HG02571 (cell line): ENCODE results near the gene TBC1D8B.

Source experiments
- ATAC-seq: cut with Tn5 transposase; IDR thresholded peaks from one replicate; pipeline ENCODE4 v1.9.1; 2021; ENCODE audit warnings: mild to moderate bottlenecking, moderate library complexity; ENCODE audit not compliant: unreplicated experiment

The TBC1D8B gene

DNA sequence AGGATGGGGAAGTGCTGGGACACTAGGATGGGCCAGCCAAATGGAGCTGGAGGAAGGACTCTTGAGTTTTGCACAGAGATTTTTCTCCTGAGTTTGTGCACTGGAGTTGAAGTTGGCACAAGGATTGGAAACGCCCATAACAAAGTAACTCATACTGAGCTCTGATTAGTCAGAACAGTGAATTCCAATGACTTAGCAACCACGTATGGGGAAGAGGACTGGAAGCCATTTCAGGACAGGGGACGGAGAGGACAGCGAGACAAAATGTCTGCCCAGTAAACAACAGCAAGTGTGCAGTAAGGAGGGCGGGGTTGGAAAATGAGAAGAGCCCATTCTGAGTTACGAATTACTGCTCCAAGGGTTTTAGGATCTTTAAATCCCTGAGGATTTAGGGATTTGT lies 94.8 kb downstream of the TBC1D8B start:
- no peak for ATAC-seq

DNA sequence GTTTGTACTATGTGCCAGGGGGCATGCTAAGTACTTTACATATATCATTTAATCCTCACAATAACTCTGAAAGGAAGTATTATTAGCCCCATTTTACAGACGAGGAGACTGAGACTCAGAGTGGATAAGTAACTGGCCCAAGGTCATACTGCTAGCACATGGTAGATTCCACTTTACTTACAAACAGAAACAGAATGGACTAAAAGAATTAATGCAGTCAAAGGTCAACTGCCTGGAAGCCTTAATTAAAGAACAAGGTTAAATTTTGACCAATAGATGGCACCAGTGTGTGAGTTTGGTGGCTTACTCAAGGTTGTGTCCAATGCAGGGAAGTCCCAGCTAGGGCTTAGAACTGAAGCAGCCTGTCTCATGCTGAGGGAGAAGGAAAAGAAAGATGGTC lies 96.0 kb downstream of the TBC1D8B start:
- peak; percentile 62 for ATAC-seq

DNA sequence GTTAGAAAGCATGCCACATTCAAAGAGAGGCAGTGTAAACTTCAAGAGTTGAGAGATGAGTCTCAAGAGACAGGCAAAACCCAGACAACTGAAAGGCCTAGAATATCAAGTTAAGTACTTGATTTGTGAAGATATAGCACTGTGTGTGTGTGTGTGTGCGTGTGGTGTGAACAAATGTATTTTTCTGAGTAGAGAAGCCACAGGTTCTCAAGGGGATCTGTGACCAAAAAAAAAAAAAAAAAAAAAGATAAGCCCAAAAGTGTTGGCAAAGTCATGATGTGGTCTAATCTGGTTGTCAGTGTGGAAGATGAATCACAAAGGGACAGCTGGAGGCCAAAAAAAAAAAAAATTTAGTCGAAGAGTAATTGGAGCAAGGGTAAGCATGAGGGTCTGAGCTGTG lies 96.8 kb downstream of the TBC1D8B start:
- no peak for ATAC-seq

DNA sequence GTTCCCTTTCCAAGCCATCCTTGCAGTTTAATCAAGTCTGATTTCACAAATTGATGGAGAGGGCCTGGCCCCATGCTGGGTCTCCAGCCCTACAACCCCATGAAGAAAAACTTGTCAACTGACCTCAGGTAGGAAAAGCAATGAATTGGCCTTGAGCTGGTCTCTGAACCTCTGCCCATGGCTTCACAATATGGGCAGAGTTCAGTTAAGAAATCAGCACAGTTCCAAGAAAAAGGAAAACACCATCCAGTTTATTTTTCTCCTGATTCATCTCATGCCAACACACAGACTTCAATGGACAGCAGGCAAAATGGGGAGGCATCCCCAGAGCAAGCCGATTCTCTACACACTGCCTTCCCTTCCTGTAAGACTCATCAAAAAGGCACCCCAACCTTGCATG lies 97.4 kb downstream of the TBC1D8B start:
- no peak for ATAC-seq

DNA sequence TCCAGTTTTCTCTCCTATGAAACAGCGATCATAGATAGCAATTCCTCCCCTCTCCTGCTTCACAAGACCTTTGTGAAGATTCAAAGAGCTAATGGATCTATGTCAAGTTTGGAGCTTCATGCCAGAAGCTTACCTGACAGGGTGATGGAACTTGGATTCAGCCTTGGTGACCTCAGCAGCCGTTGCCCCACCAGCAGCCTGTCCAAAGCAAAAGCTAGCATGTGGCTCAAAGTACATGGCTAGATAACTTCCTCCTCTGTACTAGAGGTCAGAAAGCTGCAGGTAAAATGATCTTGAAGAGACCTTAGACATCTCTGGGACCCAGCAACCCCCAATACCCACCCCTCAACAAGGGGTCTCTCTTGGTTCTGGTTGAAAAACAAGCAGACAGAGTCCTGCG lies 98.9 kb downstream of the TBC1D8B start:
- no peak for ATAC-seq

DNA sequence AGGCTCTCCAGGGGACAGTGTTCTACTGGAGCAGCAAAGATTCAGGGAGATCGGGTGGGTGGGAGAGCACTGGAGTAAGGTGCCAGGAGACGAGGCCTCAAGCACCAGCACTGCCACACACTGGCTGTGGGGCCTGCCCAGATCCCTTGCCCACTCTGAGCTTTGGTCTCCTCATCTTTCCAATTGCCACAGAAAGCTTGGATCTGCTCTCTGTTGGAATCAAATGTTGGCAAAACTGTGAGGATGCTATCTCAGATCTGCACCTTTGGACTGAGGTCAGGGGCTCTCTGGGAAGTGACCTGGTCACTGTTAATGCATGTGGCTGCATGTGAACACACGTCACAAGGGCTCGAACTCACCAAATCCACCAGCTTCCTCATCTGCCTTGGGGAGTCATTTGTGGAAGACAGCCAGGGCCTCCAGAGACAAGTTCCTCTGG lies 99.3 kb downstream of the TBC1D8B start:
- ATAC-seq, result no peak

GRCh38 chrX:106902684-106903083 lies 100.2 kb downstream of the TBC1D8B start:
- ATAC-seq, result no peak

DNA sequence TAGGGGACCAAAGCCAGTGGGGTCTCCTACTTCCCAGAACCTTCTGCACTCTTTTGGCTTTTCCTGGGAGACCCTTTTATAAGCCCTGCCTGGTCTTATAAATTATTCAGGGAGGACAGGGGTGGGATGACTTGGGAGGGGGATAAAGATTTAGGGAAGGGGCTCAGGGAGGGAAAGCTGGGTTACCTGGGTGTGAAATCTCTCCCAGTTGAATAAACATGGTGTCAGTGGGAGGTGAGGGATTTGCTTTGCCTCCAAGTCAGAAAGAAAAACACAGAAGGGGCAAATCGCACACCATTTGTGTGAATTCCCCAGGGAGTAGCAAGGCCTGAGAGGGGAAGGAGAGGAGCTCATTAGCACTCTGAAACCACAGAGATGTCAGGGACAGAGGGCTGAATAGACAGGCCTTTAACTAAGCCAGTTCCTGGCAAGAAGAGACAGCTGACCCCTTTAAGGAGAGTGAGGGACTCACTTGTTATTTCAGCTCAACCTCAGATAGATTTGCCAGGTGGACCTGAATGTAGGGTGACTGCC lies 100.9 kb downstream of the TBC1D8B start, which contains the start of gene RIPPLY1:
Gene RIPPLY1, minus strand, starts transcription at position 51 of the 534 bp plus-strand sequence. CDS start 54 bp downstream, outside the sequence.
- no peak for ATAC-seq

- ATAC-seq, result no peak
Measured at GRCh38 chrX:106903856-106904528, 101.5 kb downstream of the TBC1D8B start.

- ATAC-seq, result no peak
Measured at GRCh38 chrX:106905064-106905708, 102.7 kb downstream of the TBC1D8B start.

GRCh38 chrX:106906361-106906760 lies 103.9 kb downstream of the TBC1D8B start:
- no peak for ATAC-seq

GRCh38 chrX:106912864-106913263 lies 110.4 kb downstream of the TBC1D8B start:
- no peak for ATAC-seq

- no peak for ATAC-seq
Measured at GRCh38 chrX:106917830-106918500, 115.5 kb downstream of the TBC1D8B start.

DNA sequence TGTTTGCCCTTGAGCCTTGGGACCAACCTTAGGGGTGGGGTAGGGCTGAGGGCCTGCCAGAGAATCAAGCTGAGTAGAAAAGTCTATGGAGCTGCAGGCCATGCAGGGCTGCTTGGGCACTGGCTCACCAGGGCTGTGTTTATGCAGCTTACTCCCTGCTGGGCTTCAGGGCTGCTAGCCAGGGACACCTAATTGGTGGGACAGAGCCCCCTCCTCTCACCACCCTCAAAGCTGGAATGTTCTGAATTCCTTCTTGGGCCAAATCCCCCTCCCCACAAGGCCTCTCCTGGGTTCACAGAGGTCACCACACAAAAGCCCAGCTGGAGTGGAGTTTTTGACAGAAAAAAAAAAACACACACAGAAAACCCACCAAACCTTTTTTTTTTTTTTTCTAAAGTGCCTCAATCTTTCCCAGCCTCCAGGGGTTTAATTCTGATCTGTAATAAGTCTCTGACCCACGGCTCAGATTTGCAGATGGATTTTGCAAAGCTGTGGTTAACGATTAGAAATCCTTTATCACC lies 117.5 kb downstream of the TBC1D8B start, which contains the start of gene CLDN2:
Gene CLDN2, plus strand, starts transcription at position 471 of the 521 bp plus-strand sequence. CDS start 7,827 bp downstream, outside the sequence.
- ATAC-seq, result no peak

DNA sequence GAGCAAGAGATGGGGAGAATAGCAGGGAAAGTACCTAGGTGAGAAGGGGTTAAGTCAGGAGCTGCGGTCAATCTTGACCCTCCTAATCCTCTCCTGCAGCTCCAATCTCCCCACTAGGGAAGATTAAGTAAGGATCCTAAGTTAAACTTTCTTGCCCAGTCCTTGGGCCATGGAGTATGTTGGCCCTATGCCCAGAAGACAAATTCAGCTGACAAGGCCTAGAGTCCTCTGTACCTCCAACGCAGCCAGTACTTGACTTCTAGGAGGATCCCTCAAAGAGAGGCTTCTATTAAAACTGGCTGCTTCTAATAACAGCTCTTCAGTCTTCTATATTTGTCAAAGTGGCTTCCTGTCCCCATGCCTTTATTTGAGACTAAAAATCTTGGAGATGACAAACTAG lies 119.2 kb downstream of the TBC1D8B start:
- no peak for ATAC-seq
